Gastrocnemius medialis (tissue), 4 donors: ENCODE data around the gene SLIT2.

Source experiments
- POLR2A ChIP-seq, 2 donors: fragments of 450-650 bp; IDR thresholded peaks; one replicate each; pipeline ENCODE4 v1.6.1; 2017; ENCODE audit warnings: antibody characterized with exemption in 2 of 2, mild to moderate bottlenecking in 2 of 2, moderate library complexity in 2 of 2
- TF ChIP-seq, protein P1 (sequence below), 5 experiments: fragments of 450-650 bp in 3 of 5; fragments of 200-600 bp in 2 of 5; sonication (generic) in 2 of 5; IDR thresholded peaks in 4 of 5; conservative IDR thresholded peaks in 1 of 5; 1 replicate in 4 of 5; 2 replicates in 1 of 5; pipeline ENCODE4 v1.5.1; 2016 to 2019; ENCODE audit warnings: antibody characterized with exemption in 5 of 5, mild to moderate bottlenecking in 3 of 5, moderate library complexity in 3 of 5

DNA sequence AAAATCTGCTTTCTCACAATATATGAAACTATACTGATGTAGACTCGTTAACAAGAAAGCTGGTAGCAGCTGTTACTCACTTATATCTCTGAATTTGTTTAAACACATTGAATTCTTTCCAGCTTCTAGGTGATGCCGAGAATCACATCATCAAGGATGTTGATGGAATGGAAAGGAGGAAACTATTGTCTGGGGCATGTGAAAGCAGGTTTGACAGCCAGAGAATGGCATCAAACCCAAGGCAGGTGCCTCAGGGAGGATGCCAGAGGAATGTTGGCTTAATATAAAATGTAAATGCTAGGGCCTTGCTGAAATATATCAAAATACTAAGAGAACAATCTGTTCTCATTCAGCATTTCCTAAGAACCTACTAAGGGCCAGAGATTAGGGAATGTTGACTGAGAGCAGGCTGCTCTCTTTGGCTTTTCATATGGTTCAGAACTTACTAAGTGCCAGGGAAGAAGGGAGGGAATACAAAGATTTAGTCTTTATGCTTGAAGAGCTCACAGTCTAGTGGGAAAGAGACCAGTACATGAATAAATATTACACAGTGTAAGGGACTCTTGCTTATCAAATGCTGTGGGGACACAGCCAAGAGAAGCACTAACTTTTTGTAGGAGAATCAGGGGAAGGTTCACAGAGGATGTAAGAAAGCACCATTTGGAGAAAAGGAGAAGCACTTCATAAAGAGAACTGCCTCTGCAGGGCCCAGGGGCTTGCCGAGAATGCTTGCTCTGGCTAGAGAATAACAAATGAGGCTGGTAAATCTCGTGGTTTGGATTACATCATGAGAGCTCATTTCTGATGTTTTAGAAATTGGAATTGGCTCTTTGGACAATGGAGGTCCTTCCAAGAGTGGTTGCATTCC is 14.7 kb downstream of the SLIT2 start:
- TF ChIP-seq POLR2A (IDR thresholded peaks at IDR 0.05): no peak
- TF ChIP-seq, protein P1, sequence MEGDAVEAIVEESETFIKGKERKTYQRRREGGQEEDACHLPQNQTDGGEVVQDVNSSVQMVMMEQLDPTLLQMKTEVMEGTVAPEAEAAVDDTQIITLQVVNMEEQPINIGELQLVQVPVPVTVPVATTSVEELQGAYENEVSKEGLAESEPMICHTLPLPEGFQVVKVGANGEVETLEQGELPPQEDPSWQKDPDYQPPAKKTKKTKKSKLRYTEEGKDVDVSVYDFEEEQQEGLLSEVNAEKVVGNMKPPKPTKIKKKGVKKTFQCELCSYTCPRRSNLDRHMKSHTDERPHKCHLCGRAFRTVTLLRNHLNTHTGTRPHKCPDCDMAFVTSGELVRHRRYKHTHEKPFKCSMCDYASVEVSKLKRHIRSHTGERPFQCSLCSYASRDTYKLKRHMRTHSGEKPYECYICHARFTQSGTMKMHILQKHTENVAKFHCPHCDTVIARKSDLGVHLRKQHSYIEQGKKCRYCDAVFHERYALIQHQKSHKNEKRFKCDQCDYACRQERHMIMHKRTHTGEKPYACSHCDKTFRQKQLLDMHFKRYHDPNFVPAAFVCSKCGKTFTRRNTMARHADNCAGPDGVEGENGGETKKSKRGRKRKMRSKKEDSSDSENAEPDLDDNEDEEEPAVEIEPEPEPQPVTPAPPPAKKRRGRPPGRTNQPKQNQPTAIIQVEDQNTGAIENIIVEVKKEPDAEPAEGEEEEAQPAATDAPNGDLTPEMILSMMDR (IDR thresholded peaks at IDR 0.05 in 4 of 5, conservative IDR thresholded peaks at IDR 0.05 in 1 of 5): no peak
